ENCODE measurements around the gene FLACC1.
A peak's percentile ranks its signal among the peaks of the same experiment; 100 is the strongest.
"Not testable (repeated sequence)": the region's sequence is repeated elsewhere in the genome, so short reads cannot be mapped to it uniquely, and the experiment has no call there.

The FLACC1 gene, protein sequence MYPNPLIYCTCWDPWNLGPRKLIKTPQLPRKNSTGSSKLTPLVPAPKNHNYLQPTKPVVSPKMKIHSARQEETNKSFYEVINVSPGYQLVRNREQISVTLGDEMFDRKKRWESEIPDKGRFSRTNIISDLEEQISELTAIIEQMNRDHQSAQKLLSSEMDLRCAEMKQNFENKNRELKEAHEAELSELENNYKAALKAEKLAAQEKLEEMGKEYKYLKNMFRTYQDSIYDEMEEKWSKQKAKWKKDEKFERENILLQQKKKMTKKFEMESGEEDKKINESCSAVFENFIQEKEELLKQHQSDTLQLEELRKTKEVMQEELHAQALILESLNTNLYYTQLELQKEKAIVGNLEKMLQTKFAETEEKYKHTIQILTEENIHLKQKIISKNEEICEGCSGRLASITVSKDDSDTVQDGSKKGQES

DNA sequence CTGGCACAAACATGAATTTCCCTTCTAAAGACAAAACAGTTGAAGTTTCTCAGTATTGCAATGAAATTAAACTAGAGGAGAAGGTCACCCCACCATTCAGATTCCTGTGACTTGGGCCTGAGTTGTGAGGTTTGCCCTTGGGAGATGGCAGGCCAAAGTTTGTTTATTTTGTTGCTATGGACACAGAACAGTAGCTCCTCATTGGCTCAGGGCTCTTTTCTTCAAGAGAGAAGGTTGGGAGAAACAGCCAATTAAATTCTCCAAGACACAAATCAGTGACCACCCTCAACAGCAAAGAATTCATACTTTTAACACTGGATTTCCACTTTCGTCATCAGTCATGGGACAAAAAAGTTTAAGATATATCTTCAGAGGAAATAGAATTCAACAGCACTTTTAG lies at the start of gene FLACC1:
Gene FLACC1, minus strand, starts transcription at position 125 of the 400 bp plus-strand sequence. CDS start 5,941 bp downstream, outside the sequence.
- DNase-seq (ENCODE audit: low spot score), result peak; percentile 83

GRCh38 chr2:201406077-201406662 lies 49.0 kb upstream of the FLACC1 start:
- no peak for DNase-seq (ENCODE audit: low spot score)

- no peak for DNase-seq (ENCODE audit: low spot score)
Observed at GRCh38 chr2:201404699-201405280, 47.6 kb upstream of the FLACC1 start.

- DNase-seq (ENCODE audit: low spot score), result no peak
Observed at GRCh38 chr2:201403880-201404279, 46.7 kb upstream of the FLACC1 start.

DNA sequence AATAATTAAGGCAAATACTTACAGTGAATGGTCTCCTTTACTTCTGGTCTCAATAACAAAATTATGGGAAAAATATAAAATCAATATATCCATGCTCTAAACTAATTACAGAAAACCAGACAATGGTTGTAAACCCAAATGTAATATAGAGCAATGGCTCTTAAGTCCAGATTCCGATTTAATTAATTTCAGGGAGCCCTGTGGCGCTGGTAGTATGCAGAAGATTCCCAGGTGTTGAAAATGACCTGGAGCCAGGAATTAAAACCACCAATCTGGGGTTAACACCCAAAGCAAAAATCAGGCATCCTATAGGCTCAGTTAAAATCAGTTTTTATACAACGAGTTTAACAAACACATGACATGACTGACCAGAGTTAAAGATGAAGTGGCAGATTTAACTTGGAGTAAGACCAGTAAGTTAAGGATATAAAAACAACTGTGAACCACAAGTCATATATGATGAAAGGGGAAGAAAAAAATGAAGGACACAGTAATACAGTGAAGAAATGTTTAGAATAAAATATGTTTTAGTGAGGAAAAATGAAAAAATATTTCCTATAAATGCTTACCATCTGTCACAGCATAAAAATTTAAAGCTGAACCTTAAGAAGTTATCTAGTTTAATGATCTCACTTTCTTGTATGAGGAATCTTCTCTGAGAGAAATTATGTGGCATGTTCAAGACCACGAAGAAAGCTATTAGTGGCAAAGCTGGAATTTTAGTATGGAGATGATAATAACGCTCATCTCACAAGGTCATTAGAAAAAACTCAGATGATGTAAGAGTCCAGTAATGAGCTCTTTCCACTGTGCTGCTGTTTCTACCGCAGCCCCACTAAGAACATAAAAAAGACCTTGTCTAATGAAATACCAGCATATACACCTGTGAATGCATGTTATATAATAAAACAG lies 45.8 kb upstream of the FLACC1 start:
- no peak for DNase-seq (ENCODE audit: low spot score)

- DNase-seq (ENCODE audit: low spot score), result no peak
Observed at GRCh38 chr2:201401815-201402214, 44.7 kb upstream of the FLACC1 start.

- DNase-seq (ENCODE audit: low spot score), result no peak
Observed at GRCh38 chr2:201396595-201396994, 39.5 kb upstream of the FLACC1 start.

- DNase-seq (ENCODE audit: low spot score), result no peak
Observed at GRCh38 chr2:201383136-201383535, 26.0 kb upstream of the FLACC1 start.

- DNase-seq (ENCODE audit: low spot score), result no peak
Observed at GRCh38 chr2:201378496-201379397, 21.6 kb upstream of the FLACC1 start.

- no peak for DNase-seq (ENCODE audit: low spot score)
Observed at GRCh38 chr2:201377218-201377617, 20.1 kb upstream of the FLACC1 start.

DNA sequence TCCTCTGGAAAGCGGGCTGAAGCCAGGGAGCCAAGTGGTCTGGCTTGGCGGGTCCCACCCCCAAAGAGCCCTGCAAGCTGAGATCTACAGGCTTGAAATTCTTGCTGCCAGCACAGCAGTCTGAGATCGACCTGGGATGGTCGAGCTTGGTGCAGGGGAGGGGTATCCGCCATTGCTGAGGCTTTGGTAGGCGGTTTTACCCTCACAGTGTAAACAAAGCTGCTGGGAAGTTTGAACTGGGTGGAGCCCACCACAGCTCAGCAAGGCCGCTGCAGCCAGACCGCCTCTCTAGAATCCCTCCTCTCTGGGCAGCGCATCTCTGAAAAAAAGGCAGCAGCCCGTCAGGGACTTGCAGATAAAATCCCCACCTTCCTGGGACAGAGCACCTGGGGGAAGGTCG lies 12.6 kb upstream of the FLACC1 start:
- no peak for DNase-seq (ENCODE audit: low spot score)

GRCh38 chr2:201369318-201369717 lies 12.2 kb upstream of the FLACC1 start:
- DNase-seq (ENCODE audit: low spot score), result not testable (repeated sequence)

DNA sequence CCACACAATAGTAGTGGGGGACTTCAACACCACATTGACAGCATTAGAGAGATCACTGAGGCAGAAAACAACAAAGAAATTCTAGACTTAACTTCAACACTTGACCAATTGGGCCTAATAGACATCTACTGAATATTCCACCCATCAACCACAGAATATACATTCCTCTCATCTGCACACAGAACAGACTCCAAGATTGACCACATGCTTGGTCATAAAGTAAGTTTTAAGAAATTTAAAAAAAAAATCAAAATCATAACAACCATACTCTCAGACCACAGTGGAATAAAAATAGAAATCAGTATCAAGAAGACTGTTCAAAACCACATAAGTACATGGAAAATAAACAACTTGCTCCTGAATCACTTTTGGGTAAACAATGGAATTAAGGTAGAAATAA lies 9.0 kb upstream of the FLACC1 start:
- no peak for DNase-seq (ENCODE audit: low spot score)

DNA sequence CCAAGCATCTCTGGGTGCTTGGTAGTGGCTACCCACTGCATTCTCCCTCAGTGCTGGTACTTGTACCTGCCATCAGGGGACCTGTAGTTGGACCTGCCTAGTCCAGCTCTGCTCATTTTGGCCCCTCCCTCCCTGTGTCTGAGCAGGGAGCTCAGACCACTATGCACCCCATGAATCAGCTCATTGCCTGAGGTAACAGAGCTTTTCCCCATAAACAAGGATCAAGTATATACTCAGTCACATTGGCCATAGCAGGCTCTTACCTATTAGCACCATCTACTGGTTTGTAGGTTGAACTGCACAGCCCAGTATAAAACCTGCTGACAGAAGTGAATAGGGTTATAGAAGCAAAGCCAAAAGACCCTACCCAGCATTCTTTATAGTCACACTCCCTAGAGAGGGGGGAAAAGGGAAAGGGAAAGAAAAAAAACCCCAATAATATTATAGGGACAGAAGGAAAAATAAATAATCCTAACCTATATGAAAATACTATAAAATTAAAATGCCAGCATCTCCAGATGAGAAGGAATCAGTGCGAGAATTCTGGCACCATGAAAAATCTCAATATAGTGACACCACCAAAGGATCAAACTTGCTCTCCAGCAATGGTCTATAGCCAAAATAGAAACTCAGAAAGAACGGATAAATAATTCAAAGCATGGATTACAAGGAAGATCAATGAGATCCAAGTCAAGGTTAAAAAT lies 6.9 kb upstream of the FLACC1 start:
- DNase-seq (ENCODE audit: low spot score), result peak; percentile 42

DNA sequence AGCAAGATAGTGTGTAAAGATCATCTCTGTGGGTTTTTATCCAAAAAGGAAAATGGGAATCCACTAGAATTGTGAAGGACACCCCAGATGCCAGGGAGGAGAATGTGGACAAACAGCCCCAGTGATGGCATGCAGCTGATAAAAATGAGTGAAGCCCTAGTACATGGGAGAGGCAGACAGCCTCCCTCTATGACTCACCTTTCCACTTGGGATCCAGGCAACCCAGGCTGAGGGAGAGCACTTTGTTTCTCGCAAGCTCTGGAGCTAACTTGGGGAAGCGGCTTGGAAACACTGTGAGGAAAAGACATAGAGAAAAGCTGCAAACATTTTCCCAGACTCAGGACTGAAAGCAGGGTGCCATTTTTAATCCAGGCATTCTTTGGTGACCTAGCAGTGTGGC lies 5.3 kb upstream of the FLACC1 start:
- no peak for DNase-seq (ENCODE audit: low spot score)

- no peak for DNase-seq (ENCODE audit: low spot score)
Observed at GRCh38 chr2:201361078-201361733, 4.1 kb upstream of the FLACC1 start.

DNA sequence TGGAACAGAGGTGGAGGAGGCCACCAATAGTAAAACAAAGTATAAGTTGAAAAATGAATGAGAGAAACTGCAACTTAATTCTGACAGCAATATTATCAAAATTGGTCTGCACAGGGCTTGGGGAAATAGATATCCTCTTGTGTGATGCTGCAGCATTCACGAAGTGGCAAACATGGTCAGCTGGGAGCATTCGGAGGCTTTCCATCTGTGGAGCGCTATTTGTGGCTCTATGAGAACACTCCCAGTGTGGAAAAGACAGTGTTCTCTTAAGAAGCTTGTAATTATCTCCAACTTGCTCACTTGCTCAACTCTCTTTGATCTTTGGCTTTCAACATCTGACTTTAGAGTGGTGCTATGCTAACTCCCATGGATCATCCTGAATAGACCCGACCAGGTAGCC lies 3.1 kb upstream of the FLACC1 start:
- no peak for DNase-seq (ENCODE audit: low spot score)

- DNase-seq (ENCODE audit: low spot score), result no peak
Observed at GRCh38 chr2:201358684-201359083, 1.5 kb upstream of the FLACC1 start.

DNA sequence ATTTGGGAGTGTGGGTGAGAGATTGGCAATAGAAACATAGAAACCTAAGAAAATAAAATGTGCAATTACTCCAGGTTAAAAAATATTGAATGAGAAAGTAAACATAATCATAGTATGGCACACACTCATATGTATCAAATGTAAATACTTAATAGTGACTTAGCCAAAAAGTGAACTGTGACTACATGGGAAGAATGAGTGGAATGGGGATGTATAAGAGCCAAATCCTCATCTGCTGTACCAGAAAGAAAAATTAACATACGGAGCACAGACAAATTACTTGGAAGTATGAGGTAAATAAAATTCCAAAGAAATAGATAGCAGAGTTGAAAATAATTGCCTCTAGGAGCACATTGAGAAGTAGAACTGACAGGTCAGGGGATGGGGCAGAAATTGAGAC lies 4.0 kb downstream of the FLACC1 start:
- no peak for DNase-seq (ENCODE audit: low spot score)

GRCh38 chr2:201350879-201351278 lies 6.3 kb downstream of the FLACC1 start:
- no peak for DNase-seq (ENCODE audit: low spot score)

Measured in iPS-NIHi11 (cell line).